ENCODE data around the gene TRAPPC6A.

Gene TRAPPC6A

DNA sequence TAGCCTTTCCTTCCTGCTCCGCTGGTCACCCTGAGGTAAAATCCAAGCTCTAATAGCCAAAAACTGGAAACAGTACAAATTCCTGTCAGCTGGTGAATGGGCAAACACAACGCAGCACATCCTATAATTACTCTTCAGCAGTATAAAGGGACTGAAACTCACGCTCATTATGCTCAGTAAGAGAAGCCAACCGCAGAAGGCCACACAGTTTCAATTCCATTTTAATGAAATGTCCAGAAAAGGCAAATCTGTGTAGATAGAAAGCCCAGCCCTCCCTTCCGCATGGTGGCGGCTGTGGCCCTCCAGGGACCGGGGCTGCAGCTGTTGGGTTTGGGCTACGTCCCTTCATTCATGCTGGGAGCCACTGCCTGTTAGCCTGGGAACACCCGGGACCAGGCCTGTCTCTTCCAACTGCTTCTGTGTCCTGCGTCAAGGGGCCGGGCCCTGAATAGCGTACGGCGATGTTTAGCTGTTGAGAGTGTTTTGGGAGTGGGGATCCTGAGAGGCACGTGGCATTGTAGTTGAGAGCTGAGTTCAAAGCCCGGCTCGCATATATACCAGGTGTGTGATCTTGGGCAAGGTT is 40.8 kb downstream of the TRAPPC6A start:
- Mint-ChIP-seq H3K27ac (ENCODE audit: low read depth) (peak overlapping the region; percentile 4), H3K4me1 (peaks cover 28% of the 10 kb centered on the region), H3K4me3 (no peak overlapping the region)

DNA sequence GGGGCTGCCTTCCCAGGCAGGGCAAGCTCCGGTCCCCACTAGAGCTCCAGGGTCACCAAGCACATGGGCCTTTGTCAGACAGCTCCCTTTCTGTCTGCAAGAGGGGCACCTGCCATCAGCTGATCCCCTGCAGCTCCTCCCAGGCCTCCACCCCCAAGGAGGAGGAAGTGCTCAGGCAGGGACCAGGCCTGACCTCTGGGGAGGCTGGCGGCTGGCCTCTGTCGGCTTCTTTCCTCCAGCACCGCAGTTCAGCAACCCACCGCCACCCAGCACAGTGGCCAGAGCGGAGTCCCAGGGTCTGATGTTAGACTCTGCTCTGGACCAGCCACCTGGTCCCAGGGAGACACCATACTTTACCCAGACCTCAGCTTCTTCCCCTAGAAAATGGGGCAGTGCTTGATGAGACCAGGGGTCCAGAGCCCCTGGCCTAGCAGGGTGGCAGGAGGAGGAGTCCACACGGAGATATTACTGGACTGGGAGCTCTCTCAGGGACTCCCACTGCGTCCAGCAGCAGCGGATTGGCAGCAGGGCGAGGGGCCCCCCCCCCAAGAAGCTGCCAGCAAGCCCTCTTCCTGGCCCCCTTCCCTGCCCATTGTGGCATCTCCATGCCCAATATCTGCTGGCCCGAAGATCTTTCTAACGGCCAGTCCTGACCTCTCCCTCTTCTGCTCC is 41.4 kb downstream of the TRAPPC6A start:
- peak overlapping the region; percentile 4 for H3K27ac Mint-ChIP-seq (ENCODE audit: low read depth)
- H3K4me1 Mint-ChIP-seq = peaks cover 28% of the 10 kb centered on the region
- peaks cover 11% of the 10 kb centered on the region for H3K36me3 Mint-ChIP-seq (ENCODE audit: insufficient read depth)
- no peaks in the 10 kb centered on the region for H3K27me3 Mint-ChIP-seq
- no peak overlapping the region for H3K4me3 Mint-ChIP-seq
- no peaks in the 10 kb centered on the region for H3K9me3 Mint-ChIP-seq
- ATAC-seq (replicated peaks; ENCODE audit: extremely low read depth, poor library complexity, severe bottlenecking) = no peak
- DNase-seq (ENCODE audit: low spot score in 2 of 2) = no peak

More for the DNA sequence above, 40.8 kb downstream of the TRAPPC6A start:
- ATAC-seq (replicated peaks; ENCODE audit: extremely low read depth, poor library complexity, severe bottlenecking) (no peak), DNase-seq (ENCODE audit: low spot score in 2 of 2) (no peak)
- Mint-ChIP-seq H3K9me3 (no peaks in the 10 kb centered on the region), H3K27me3 (no peaks in the 10 kb centered on the region), H3K36me3 (ENCODE audit: insufficient read depth) (peaks cover 9% of the 10 kb centered on the region)

DNA sequence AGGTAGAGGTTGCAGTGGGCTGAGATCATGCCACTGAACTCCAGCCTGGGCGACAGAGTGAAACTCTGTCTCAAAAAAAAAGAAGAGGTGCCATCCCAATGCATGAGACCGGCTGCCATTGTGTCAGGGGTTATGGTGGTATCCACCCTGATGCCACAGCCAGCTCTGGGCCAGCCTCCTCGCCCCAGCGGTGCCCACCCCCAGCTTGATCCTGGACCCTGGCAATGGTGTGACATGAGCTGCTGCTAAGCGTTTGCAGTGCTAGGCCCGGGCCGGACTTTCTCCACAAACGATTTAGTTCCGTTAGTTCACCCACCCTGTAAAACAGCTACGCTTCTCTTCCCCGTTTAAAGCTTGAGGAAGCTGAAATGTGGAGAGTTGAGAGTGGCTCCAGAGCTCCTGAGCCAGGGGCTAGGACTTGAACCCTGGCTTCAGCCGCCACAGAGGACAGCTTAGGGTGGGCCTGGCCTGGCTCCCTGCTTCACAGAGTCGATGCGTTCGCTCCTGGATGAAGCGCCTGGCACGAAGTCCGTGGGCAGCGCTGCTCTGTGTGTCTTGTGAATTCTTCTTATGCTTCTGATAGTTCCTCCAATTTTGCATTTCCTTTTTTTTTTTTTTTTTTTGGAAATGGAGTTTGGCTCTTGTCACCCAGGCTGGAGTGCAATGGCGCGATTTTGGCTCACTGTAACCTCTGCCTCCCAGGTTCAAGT is 42.7 kb downstream of the TRAPPC6A start:
- H3K4me3 Mint-ChIP-seq = no peak overlapping the region
- H3K36me3 Mint-ChIP-seq (ENCODE audit: insufficient read depth) = peaks cover 7% of the 10 kb centered on the region
- no peak overlapping the region for H3K27ac Mint-ChIP-seq (ENCODE audit: low read depth)
- peaks cover 28% of the 10 kb centered on the region for H3K4me1 Mint-ChIP-seq
- H3K9me3 Mint-ChIP-seq = no peaks in the 10 kb centered on the region
- no peaks in the 10 kb centered on the region for H3K27me3 Mint-ChIP-seq
- ATAC-seq (replicated peaks; ENCODE audit: extremely low read depth, poor library complexity, severe bottlenecking) = no peak
- DNase-seq (ENCODE audit: low spot score in 2 of 2) = no peak

DNA sequence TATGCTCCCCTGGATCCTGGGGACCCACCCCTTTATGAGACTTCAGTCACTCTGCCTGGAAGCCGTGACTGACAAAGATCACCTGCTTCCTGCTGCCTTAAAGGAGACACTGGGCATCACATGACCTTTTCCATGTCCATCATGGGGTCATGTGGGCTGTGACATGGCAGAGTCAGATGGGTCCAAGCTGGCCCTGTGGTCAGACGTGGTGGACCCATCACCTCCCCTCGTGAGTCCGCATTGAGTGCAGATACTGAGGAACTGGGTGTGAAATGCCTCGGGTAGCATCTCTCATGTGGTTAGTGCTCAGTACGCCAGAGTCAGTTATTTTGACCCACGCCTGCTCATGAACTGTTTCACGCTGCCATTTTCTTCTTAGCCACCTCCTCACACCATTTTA is 44.4 kb downstream of the TRAPPC6A start:
- H3K27ac Mint-ChIP-seq (ENCODE audit: low read depth) = no peak overlapping the region
- no peak for ATAC-seq (replicated peaks; ENCODE audit: extremely low read depth, poor library complexity, severe bottlenecking)
- H3K9me3 Mint-ChIP-seq = no peaks in the 10 kb centered on the region
- H3K36me3 Mint-ChIP-seq (ENCODE audit: insufficient read depth) = peaks cover 8% of the 10 kb centered on the region
- no peak for DNase-seq (ENCODE audit: low spot score in 2 of 2)
- H3K4me1 Mint-ChIP-seq = peaks cover 28% of the 10 kb centered on the region
- no peak overlapping the region for H3K4me3 Mint-ChIP-seq
- H3K27me3 Mint-ChIP-seq = no peaks in the 10 kb centered on the region

DNA sequence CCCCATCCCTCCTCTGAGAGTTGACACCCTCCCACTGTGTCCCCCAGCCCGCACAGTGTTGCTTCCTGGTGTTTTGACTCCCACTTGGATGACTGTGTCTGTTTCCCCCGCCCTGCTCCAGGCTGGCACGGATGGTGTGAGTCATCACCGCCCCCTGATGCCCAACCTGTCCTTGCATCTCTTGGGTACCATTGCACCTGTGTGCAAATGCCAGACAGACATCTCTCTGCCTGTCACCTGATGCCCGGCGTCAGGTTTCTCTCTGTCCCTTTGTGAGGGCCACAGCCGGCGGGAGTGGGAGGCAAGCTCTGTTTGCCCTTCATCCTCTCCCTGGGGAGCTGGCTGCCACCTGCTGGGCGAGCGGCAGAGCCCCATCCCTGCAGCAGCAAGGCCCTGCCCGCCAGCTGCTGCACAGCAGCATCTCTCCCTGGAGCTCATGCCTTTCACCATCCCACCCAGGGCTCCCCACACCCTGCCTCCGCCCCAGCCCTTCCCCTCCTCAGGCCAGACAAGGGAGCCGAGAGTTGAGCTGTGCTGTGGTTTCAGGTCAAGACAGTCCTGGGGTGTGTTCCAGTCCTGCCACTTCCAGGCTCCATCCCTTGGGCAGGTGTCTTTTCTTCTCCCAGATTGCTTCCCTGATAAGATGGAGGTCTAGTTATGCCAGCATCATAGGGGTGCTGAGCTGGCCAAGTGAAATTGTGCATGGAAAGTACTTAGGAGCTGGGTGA is 47.0 kb downstream of the TRAPPC6A start:
- Mint-ChIP-seq H3K36me3 (ENCODE audit: insufficient read depth) (peaks cover 12% of the 10 kb centered on the region), H3K27ac (ENCODE audit: low read depth) (no peak overlapping the region), H3K4me1 (peaks cover 18% of the 10 kb centered on the region), H3K4me3 (no peak overlapping the region), H3K9me3 (no peaks in the 10 kb centered on the region), H3K27me3 (no peaks in the 10 kb centered on the region)
- no peak for DNase-seq (ENCODE audit: low spot score in 2 of 2)
- ATAC-seq (replicated peaks; ENCODE audit: extremely low read depth, poor library complexity, severe bottlenecking) = no peak

DNA sequence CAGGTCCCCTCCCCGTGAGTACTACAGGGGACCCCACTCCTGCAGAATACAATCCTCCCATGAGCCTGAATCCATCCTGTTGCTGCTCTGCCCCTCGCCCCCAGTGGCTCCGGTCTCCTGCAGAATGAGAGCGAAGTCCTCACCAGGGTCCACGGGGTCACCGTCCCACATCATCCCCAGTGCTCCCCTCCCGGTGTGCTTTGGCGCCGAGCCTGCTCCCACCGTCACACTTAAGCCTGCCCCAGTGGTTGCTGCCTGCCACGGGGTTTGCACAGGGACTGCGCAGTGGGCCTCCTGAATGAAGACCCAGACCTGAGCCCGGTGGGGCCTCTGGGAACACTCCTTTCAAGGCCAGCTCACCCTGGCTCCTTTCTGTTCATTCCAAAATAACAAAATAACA is 47.8 kb downstream of the TRAPPC6A start:
- peaks cover 9% of the 10 kb centered on the region for H3K36me3 Mint-ChIP-seq (ENCODE audit: insufficient read depth)

DNA sequence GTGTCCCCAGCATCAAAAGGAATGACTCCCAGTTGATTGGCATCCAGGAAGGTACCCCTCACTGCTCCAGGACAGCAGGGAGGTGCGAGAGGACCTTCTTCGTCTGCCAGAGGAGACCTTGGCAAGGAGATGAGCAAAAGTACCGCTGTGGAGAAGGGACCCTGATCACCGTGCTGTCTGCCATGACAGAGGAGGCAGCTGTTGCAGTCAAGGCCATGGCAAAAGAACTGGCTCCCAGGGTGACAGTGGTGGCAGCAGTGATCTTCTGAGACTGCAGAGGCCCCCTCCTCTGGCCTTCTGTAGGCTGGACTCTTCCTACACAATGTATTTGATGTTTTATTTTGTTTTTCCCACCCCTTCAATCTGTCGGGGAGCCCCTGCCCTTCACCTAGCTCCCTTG is 49.2 kb downstream of the TRAPPC6A start:
- Mint-ChIP-seq H3K27me3 (no peaks in the 10 kb centered on the region), H3K9me3 (no peaks in the 10 kb centered on the region), H3K4me3 (no peak overlapping the region), H3K27ac (ENCODE audit: low read depth) (no peak overlapping the region), H3K4me1 (peaks cover 19% of the 10 kb centered on the region), H3K36me3 (ENCODE audit: insufficient read depth) (peaks cover 7% of the 10 kb centered on the region)
- ATAC-seq (replicated peaks; ENCODE audit: extremely low read depth, poor library complexity, severe bottlenecking) (no peak), DNase-seq (ENCODE audit: low spot score in 2 of 2) (no peak)

More for the DNA sequence above, 47.8 kb downstream of the TRAPPC6A start:
- ATAC-seq (replicated peaks; ENCODE audit: extremely low read depth, poor library complexity, severe bottlenecking) (no peak), DNase-seq (ENCODE audit: low spot score in 2 of 2) (no peak)
- H3K27ac Mint-ChIP-seq (ENCODE audit: low read depth) = no peak overlapping the region
- H3K4me1 Mint-ChIP-seq = peaks cover 27% of the 10 kb centered on the region
- H3K27me3 Mint-ChIP-seq = no peaks in the 10 kb centered on the region
- no peaks in the 10 kb centered on the region for H3K9me3 Mint-ChIP-seq
- no peak overlapping the region for H3K4me3 Mint-ChIP-seq

DNA sequence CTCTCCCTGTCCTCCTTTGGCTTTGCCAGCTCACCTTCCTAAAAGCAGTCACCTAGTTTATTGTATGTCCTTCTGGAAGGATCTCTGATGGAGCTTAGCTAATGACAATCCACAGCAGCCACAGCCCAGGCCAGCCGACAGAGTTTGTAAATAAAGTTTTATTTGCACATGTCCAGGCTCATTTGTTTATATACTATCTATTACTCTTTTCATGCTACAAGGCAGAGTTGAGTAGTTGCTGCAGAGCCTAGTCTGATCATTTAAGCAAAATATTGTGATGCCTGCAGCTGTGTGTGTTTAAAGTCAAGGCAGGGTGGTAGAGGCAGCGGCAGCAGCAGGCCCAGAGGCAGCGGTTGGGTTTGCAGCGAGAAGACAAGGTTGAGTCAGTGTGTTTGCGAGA is 49.9 kb downstream of the TRAPPC6A start:
- DNase-seq (ENCODE audit: low spot score in 2 of 2) (no peak), ATAC-seq (replicated peaks; ENCODE audit: extremely low read depth, poor library complexity, severe bottlenecking) (no peak)
- Mint-ChIP-seq H3K4me3 (no peak overlapping the region), H3K27ac (ENCODE audit: low read depth) (no peak overlapping the region), H3K27me3 (no peaks in the 10 kb centered on the region), H3K4me1 (peaks cover 15% of the 10 kb centered on the region), H3K9me3 (no peaks in the 10 kb centered on the region), H3K36me3 (ENCODE audit: insufficient read depth) (peaks cover 7% of the 10 kb centered on the region)

DNA sequence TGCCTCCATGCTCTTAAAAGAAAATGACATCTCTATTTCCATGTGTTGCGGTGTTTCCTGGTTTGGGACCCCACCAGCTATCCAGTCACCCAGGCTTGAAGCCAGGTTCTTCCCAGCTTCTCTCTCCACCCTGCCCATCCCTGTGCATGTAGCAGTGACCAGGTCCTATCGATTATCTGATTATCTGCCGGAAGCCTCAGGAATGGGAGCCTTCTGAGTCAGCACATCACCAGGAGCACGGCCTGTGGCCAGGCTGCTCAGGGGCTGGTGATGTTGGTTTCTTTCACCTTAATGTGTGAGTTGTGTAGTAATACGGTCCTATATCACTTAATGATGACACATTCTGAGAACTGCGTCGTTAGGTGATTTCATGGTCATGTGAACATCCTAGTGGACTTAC is 51.4 kb downstream of the TRAPPC6A start:
- peaks cover 6% of the 10 kb centered on the region for H3K36me3 Mint-ChIP-seq (ENCODE audit: insufficient read depth)
- H3K4me1 Mint-ChIP-seq = peaks cover 29% of the 10 kb centered on the region
- no peak overlapping the region for H3K4me3 Mint-ChIP-seq
- H3K27me3 Mint-ChIP-seq = no peaks in the 10 kb centered on the region
- ATAC-seq (replicated peaks; ENCODE audit: extremely low read depth, poor library complexity, severe bottlenecking) (no peak), DNase-seq (ENCODE audit: low spot score in 2 of 2) (no peak)
- peak overlapping the region; percentile 59 for H3K27ac Mint-ChIP-seq (ENCODE audit: low read depth)
- H3K9me3 Mint-ChIP-seq = no peaks in the 10 kb centered on the region

DNA sequence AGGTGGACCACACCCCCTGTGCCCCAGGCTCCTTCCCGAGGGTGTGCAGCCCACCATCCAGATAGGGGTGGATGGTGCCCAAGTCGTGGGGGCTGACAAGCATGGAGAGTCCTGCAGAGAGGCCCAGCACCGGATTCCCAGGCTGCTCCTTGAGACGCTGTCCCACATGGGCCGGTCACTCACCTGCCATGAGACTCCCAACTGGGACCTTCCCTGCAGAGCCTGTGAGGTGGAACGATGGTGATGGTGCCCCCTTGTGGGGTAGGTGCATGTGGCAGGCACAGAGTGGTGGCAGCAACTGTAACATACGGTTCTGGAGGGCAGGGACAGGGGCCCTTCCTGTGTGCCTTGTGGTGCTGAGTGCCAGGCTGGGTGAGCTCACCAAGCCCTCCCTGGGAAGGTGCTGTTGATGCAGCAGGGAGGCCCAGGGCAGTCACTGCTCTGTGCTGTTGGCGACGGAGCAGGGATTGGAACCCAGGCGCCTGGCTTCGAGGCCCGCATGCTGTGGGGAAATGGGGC is 52.0 kb downstream of the TRAPPC6A start:
- no peak overlapping the region for H3K27ac Mint-ChIP-seq (ENCODE audit: low read depth)
- DNase-seq (ENCODE audit: low spot score in 2 of 2) (peak; percentile 55 to 61), ATAC-seq (replicated peaks; ENCODE audit: extremely low read depth, poor library complexity, severe bottlenecking) (peak; percentile 89)
- H3K36me3 Mint-ChIP-seq (ENCODE audit: insufficient read depth) = peaks cover 6% of the 10 kb centered on the region
- H3K4me3 Mint-ChIP-seq = no peak overlapping the region
- no peaks in the 10 kb centered on the region for H3K9me3 Mint-ChIP-seq
- H3K4me1 Mint-ChIP-seq = peaks cover 35% of the 10 kb centered on the region
- H3K27me3 Mint-ChIP-seq = no peaks in the 10 kb centered on the region

DNA sequence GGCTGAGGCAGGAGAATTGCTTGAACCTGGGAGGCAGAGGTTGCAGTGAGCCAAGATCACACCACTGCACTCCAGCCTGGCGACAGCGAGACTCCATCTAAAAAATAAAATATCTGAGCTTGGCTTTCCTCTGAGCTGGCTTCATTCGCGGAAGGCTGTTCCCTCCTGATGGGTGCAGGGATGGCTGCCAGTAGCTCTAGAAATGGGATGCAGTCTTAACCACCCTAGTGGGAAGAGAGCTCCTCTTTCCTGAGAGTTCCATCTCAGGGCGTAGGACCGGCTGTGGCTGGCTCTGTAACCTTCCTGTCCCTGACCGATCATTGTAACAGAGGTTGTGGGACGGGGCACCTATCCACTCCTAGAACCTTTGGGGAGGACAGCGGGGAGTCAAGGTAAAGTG is 52.7 kb downstream of the TRAPPC6A start:
- no peak for DNase-seq (ENCODE audit: low spot score in 2 of 2)
- peak overlapping the region; percentile 38 for H3K27ac Mint-ChIP-seq (ENCODE audit: low read depth)
- no peak overlapping the region for H3K4me3 Mint-ChIP-seq
- ATAC-seq (replicated peaks; ENCODE audit: extremely low read depth, poor library complexity, severe bottlenecking) = no peak
- peaks cover 42% of the 10 kb centered on the region for H3K4me1 Mint-ChIP-seq
- H3K27me3 Mint-ChIP-seq = no peaks in the 10 kb centered on the region
- H3K9me3 Mint-ChIP-seq = no peaks in the 10 kb centered on the region
- peaks cover 6% of the 10 kb centered on the region for H3K36me3 Mint-ChIP-seq (ENCODE audit: insufficient read depth)

DNA sequence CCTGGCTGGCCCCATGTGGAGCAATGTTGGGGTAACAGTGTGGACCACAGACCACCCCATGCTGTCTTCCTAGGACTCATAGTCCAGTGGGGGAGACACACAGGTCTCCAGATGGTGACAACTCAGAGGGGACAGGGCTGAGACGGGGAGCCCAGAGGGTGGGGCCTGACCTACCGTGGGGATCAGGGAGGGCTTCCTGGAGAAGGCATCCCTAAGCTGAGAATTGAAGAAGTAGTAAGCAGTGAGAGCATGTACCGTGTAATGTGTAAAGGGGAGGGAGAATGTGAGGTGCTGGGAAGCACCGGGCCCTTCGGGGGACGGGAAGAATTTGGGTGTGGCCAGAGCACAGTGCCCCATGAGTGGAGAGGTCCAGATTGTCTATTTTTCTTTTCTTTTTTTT is 54.0 kb downstream of the TRAPPC6A start:
- ATAC-seq (replicated peaks; ENCODE audit: extremely low read depth, poor library complexity, severe bottlenecking) (no peak), DNase-seq (ENCODE audit: low spot score in 2 of 2) (no peak)
- Mint-ChIP-seq H3K36me3 (ENCODE audit: insufficient read depth) (peaks cover 6% of the 10 kb centered on the region), H3K4me1 (peaks cover 52% of the 10 kb centered on the region), H3K27me3 (no peaks in the 10 kb centered on the region), H3K27ac (ENCODE audit: low read depth) (peak overlapping the region; percentile 38), H3K4me3 (no peak overlapping the region), H3K9me3 (no peaks in the 10 kb centered on the region)
